Duodenal mucosa (tissue), 2 donors: ENCODE results near the gene MAP3K20.

Source experiments
- H3K27ac ChIP-seq: one replicate; pipeline ENCODE4 v1.7.0; 2013; ENCODE audit warnings: low read depth, low read length
- H3K27me3 ChIP-seq, 2 donors: one replicate each; pipeline ENCODE4 v1.7.0; 2013; ENCODE audit warnings: low read length in 2 of 2, control low read depth in 1 of 2; ENCODE audit not compliant: insufficient read depth in 2 of 2, control insufficient read depth in 1 of 2
- H3K36me3 ChIP-seq, 2 donors: one replicate each; pipeline ENCODE4 v1.7.0; 2013; ENCODE audit warnings: low read length in 2 of 2, control low read depth in 1 of 2; ENCODE audit not compliant: insufficient read depth in 2 of 2, control insufficient read depth in 1 of 2
- H3K4me1 ChIP-seq, 2 donors: one replicate each; pipeline ENCODE4 v1.7.0; 2013; ENCODE audit warnings: low read length in 2 of 2, control low read depth in 1 of 2; ENCODE audit not compliant: insufficient read depth in 2 of 2, control insufficient read depth in 1 of 2
- H3K4me3 ChIP-seq, 2 donors: one replicate each; pipeline ENCODE4 v1.7.0; 2013; ENCODE audit warnings: low read length in 2 of 2, low read depth in 1 of 2
- H3K9ac ChIP-seq, 2 donors: one replicate each; pipeline ENCODE4 v1.7.0; 2013; ENCODE audit warnings: low read length in 2 of 2, low read depth in 1 of 2
- H3K9me3 ChIP-seq, 2 donors: one replicate each; pipeline ENCODE4 v1.7.0; 2013; ENCODE audit warnings: low read length in 2 of 2, control low read depth in 1 of 2; ENCODE audit not compliant: control insufficient read depth in 1 of 2

Gene MAP3K20

GRCh38 chr2:173099804-173100203, 24.2 kb downstream of the MAP3K20 start:
- H3K4me3 ChIP-seq: no peak overlapping the region
- no peak overlapping the region for H3K9ac ChIP-seq
- H3K36me3 ChIP-seq: no peaks in the 10 kb centered on the region
- H3K9me3 ChIP-seq: no peaks in the 10 kb centered on the region
- H3K27ac ChIP-seq: no peak overlapping the region
- no peaks in the 10 kb centered on the region for H3K27me3 ChIP-seq
- H3K4me1 ChIP-seq: no peaks in the 10 kb centered on the region

- H3K27me3 ChIP-seq: no peaks in the 10 kb centered on the region
- no peaks in the 10 kb centered on the region for H3K9me3 ChIP-seq
- H3K9ac ChIP-seq: no peak overlapping the region
- H3K4me3 ChIP-seq: no peak overlapping the region
- H3K36me3 ChIP-seq: no peaks in the 10 kb centered on the region
- no peaks in the 10 kb centered on the region for H3K4me1 ChIP-seq
- H3K27ac ChIP-seq: no peak overlapping the region
Measured at GRCh38 chr2:173101687-173102086, 26.0 kb downstream of the MAP3K20 start.

GRCh38 chr2:173104156-173104555, 28.5 kb downstream of the MAP3K20 start:
- no peak overlapping the region for H3K9ac ChIP-seq
- no peaks in the 10 kb centered on the region for H3K4me1 ChIP-seq
- no peak overlapping the region for H3K27ac ChIP-seq
- H3K27me3 ChIP-seq: no peaks in the 10 kb centered on the region
- no peak overlapping the region for H3K4me3 ChIP-seq
- no peaks in the 10 kb centered on the region for H3K9me3 ChIP-seq
- H3K36me3 ChIP-seq: no peaks in the 10 kb centered on the region

- Histone ChIP-seq H3K27me3 (no peaks in the 10 kb centered on the region), H3K27ac (no peak overlapping the region), H3K4me1 (no peaks in the 10 kb centered on the region), H3K36me3 (no peaks in the 10 kb centered on the region), H3K9me3 (no peaks in the 10 kb centered on the region), H3K4me3 (no peak overlapping the region), H3K9ac (no peak overlapping the region)
Measured at GRCh38 chr2:173106959-173107628, 31.4 kb downstream of the MAP3K20 start.

GRCh38 chr2:173107629-173108022, 32.0 kb downstream of the MAP3K20 start:
- no peak overlapping the region for H3K4me3 ChIP-seq
- no peaks in the 10 kb centered on the region for H3K4me1 ChIP-seq
- H3K9me3 ChIP-seq: no peaks in the 10 kb centered on the region
- no peaks in the 10 kb centered on the region for H3K36me3 ChIP-seq
- H3K27ac ChIP-seq: no peak overlapping the region
- no peak overlapping the region for H3K9ac ChIP-seq
- H3K27me3 ChIP-seq: no peaks in the 10 kb centered on the region

GRCh38 chr2:173109253-173110188, 33.9 kb downstream of the MAP3K20 start:
- Histone ChIP-seq H3K9me3 (no peaks in the 10 kb centered on the region), H3K9ac (no peak overlapping the region), H3K27ac (no peak overlapping the region), H3K36me3 (no peaks in the 10 kb centered on the region), H3K27me3 (no peaks in the 10 kb centered on the region), H3K4me3 (no peak overlapping the region), H3K4me1 (no peaks in the 10 kb centered on the region)

GRCh38 chr2:173117678-173118077, 42.0 kb downstream of the MAP3K20 start:
- no peak overlapping the region for H3K9ac ChIP-seq
- peaks cover 0 to under 1% of the 10 kb centered on the region in 2 donors for H3K36me3 ChIP-seq
- H3K27ac ChIP-seq: no peak overlapping the region
- no peaks in the 10 kb centered on the region for H3K9me3 ChIP-seq
- peaks cover 0 to 7% of the 10 kb centered on the region in 2 donors for H3K4me1 ChIP-seq
- H3K4me3 ChIP-seq: no peak overlapping the region
- no peaks in the 10 kb centered on the region for H3K27me3 ChIP-seq

- peaks cover 0 to 7% of the 10 kb centered on the region in 2 donors for H3K4me1 ChIP-seq
- no peaks in the 10 kb centered on the region for H3K9me3 ChIP-seq
- H3K27ac ChIP-seq: no peak overlapping the region
- no peaks in the 10 kb centered on the region for H3K27me3 ChIP-seq
- no peak overlapping the region for H3K9ac ChIP-seq
- no peak overlapping the region for H3K4me3 ChIP-seq
- H3K36me3 ChIP-seq: peaks cover 0 to 3% of the 10 kb centered on the region in 2 donors
Measured at GRCh38 chr2:173118395-173118794, 42.7 kb downstream of the MAP3K20 start.

- Histone ChIP-seq H3K36me3 (peaks cover 0 to 3% of the 10 kb centered on the region in 2 donors), H3K9ac (no peak overlapping the region), H3K4me3 (no peak overlapping the region), H3K4me1 (peaks cover 0 to 7% of the 10 kb centered on the region in 2 donors), H3K27me3 (no peaks in the 10 kb centered on the region), H3K27ac (no peak overlapping the region), H3K9me3 (no peaks in the 10 kb centered on the region)
Measured at GRCh38 chr2:173119069-173119807, 43.6 kb downstream of the MAP3K20 start.

GRCh38 chr2:173119944-173120343, 44.3 kb downstream of the MAP3K20 start:
- Histone ChIP-seq H3K27me3 (no peaks in the 10 kb centered on the region), H3K27ac (no peak overlapping the region), H3K4me1 (peaks cover 0 to 7% of the 10 kb centered on the region in 2 donors), H3K36me3 (peaks cover 0 to 3% of the 10 kb centered on the region in 2 donors), H3K9me3 (no peaks in the 10 kb centered on the region), H3K4me3 (no peak overlapping the region), H3K9ac (no peak overlapping the region)
